ENCODE data around the gene PSME2.

Gene PSME2

DNA sequence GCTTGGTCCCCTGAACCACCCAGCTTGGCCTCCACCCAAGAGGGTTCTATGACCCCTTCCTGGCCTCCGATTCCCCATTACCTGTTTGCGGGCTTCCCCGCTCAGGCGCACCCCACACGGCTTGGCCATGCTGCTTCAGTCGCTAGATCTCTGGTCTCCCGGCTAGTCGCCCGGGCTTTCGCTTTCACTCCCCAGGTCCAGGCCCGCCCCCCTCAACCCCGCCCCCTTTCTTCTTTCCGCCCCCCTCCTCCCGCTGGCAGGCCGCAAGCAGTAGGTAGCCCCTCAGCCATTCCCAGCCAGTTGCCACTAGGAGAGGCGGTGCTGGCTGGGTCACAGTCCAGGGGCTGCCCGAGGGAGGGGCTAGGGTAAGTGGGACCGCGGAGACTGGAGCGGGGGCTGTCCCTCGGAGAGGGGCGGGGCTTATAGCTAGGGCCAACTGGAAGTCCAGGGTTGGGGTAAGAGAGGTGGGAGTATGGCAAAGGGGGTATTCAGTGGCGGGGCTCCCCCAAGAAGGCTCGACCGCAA is at the start of gene PSME2:
PSME2 (minus strand) TSS at position 158 of the 525 bp plus-strand sequence; CDS start at position 129, 29 bp downstream.
- DNase-seq: peak; percentile 93

DNA sequence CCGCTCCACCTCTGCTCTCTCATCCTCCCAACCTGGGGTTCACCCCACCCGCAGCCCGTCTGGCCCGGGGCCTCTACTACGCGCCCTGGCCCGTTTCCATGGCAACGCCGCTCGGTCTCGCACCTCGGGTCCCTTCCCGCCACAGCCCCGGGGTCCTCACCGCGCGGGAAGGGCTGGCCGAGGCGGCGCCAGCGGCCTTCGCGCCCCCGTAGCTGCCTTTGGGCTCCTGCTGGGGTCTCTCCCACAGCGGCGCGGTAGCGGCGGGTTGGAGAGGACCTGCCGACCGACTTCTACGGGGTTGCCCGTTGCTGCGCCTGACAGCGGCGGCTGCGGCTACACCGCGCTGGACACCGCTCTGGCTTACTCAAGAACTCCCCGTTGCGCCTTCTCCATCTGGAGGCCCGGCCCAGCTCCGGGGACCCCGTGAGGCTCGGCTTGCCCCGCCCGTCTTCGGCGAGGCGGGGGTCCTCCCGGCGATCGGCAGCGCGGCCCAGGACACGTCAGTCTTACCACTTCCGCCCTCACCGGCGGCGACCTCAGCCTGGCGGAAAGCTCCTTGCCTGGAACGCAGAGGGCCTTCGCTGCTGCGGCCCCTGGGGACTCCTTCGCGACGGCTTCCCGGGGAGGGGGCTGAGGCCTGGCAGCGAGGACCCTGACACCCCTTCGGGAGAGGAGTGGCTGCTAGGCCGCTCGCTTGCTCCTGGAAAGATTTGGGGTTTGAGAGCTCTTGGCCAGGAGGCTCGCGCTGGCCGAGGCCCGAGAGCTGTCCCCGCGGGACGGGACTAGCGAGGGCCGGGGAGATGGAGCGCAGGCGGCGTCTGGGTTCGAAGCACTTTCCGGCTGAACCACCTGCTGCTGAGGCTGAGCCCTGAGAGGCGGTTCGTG is 49.0 kb upstream of the PSME2 start, which contains the start of gene TM9SF1:
TM9SF1 (minus strand) TSS at position 256 of the 885 bp plus-strand sequence. CDS start 422 bp downstream, outside the sequence.
- DNase-seq: peak; percentile 62

GRCh38 chr14:24194873-24195185 is 48.4 kb upstream of the PSME2 start:
- no peak for DNase-seq

- DNase-seq: no peak
Measured at GRCh38 chr14:24194186-24194872, 47.9 kb upstream of the PSME2 start.

GRCh38 chr14:24192933-24193332 is 46.5 kb upstream of the PSME2 start:
- no peak for DNase-seq

DNA sequence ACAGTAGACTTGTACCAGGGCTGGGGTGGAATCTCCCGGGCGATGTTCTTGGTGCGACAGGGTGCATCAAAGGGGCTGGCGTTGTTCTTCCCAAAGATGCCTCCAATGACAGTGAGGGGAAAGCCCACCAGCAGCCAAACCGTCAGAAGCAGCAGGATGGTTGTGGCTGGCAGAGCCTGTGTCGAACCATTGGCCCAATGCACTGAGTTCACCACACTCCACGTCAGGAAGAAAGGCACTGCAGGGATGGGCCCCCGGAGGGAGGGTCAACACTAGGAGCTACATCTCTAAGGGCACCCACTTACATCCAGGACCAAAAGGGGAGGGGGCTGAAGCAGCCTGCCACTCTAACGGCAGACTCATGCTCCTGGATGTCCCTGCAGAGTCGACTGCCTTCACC is 44.0 kb upstream of the PSME2 start:
- no peak for DNase-seq

DNA sequence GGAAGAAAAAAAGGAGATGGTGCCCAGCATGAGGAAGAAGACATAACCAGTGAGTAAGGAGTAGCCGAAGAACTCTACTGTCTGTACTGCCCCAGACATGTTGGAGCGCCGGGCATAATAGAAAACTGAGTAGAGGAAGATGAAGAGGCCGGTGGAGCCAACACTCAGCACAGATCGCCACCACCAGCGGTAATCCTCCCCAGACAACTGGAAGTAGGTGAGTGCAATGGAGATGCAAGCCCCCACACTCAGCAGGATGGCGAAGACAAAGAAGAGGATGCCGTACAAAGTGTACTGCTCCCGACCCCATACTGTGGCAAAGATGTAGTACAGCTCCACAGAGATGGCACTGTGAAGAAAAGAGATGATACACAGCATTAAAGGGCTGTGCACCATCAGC is 43.0 kb upstream of the PSME2 start:
- DNase-seq: no peak

DNA sequence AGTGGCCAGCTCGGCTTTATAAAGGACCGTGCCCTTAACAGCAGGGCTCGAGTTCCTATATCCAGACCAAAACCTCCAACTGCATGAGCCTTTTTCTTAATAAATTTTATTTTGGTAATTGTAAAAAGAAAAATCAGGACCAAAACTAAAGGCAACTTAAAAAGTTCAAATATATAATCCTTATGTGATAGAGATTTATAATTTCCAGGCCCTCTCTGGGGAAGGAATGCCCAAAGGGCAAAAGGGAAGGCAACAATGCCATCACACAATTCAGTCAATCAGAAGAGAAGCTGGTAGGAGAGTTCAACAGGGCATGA is 42.6 kb upstream of the PSME2 start:
- no peak for DNase-seq

- peak; percentile 95 for DNase-seq
Measured at GRCh38 chr14:24188251-24189058, 42.0 kb upstream of the PSME2 start, which contains the start of gene IPO4. Gene IPO4, minus strand, starts transcription at chr14:24188816. Its CDS starts 29 bp downstream, at chr14:24188787.

GRCh38 chr14:24187539-24187915 is 41.1 kb upstream of the PSME2 start:
- DNase-seq: no peak

DNA sequence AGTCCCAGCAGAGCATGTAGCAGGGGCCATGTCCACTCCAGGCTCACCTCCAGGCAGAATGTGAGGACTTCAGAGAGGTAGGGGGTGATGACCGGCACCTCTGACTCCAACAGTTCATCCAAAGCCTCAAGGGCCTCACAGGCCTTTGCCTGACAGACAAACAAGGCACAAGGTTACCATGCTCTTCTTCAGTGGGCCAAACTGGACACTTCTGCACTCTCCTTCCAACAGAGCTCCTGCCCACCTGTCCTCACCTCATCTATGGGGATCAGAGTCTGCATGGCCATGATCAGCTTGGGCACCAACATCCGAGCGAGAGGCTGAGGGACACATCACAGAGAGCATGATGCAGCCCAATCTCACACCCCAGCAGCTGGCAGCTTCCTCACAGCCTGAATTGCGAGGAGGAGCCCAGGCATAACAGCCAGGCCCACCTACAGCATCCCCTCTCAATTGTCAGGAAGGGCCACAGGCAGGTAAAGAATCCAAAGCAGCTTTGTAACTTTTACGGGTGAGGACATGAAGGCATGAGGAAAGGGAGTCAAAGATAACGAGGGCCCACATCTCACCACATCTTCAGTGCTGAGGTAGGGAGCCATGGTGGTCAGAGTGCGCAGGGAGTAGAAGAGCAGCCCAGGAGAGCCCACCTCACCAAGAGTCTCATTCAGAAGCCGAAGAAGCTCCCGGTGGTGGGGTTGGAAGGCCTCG is 40.6 kb upstream of the PSME2 start:
- no peak for DNase-seq

GRCh38 chr14:24185741-24186140 is 39.3 kb upstream of the PSME2 start:
- DNase-seq: no peak

- DNase-seq: no peak
Measured at GRCh38 chr14:24185026-24185425, 38.6 kb upstream of the PSME2 start.

GRCh38 chr14:24184104-24184970 is 37.9 kb upstream of the PSME2 start:
- no peak for DNase-seq

DNA sequence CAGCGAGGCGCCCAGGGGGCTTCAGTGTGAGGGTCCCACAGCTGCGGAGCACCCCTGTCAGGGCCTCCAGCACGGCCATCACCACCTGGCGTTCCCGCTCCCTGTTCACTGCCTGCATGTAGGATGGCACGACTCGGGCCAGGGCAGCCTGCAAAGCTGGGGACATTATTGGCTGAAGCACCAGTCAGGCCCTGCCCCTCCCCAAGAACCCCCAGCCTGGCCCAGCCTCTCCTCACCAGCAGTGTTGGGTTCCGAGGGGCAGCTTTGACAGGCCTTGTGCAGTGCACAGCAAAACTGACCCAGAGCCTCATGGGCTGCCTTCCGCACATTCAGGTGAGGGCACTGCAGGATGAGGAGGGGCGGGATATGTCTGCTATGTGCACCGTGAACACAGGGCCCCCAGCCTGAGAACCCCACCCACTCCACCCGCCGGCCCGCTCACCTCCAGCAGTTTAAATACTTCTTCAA is 36.6 kb upstream of the PSME2 start:
- no peak for DNase-seq

GRCh38 chr14:24182110-24182882 is 35.9 kb upstream of the PSME2 start:
- no peak for DNase-seq

DNA sequence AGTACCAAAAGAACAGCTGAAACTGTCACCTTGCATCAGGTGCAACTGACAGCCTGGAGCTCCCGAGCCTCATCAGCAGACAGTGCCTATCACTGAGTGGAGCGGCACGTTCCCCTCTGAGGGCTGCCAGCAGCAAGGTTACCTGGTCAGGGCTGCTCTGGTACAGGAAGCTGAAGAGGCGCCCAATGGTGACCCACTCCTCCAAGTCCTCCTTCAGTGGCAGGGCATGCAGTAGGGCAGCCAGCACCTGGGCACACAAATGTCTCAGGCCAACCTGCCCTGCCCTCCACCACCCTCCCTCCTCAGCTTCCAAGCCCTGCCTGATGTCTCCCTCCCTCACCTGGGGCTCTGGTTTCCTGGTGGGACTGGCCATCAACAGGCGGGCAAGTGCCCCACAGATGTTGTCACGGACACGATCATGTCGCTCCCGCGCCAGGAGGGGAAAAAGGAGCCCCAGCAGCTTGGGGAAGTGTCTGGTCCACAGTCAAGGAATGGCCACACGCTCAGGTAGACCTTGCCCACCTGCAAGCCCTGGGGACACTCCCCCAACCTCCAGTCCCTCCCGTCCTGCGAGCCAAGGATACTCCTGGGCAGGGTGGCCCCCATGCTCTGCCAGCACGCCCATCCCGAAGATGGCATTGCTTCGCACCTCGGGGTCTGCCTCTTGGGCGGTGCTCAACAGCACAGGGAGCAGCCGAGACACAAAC is 35.1 kb upstream of the PSME2 start:
- no peak for DNase-seq

DNA sequence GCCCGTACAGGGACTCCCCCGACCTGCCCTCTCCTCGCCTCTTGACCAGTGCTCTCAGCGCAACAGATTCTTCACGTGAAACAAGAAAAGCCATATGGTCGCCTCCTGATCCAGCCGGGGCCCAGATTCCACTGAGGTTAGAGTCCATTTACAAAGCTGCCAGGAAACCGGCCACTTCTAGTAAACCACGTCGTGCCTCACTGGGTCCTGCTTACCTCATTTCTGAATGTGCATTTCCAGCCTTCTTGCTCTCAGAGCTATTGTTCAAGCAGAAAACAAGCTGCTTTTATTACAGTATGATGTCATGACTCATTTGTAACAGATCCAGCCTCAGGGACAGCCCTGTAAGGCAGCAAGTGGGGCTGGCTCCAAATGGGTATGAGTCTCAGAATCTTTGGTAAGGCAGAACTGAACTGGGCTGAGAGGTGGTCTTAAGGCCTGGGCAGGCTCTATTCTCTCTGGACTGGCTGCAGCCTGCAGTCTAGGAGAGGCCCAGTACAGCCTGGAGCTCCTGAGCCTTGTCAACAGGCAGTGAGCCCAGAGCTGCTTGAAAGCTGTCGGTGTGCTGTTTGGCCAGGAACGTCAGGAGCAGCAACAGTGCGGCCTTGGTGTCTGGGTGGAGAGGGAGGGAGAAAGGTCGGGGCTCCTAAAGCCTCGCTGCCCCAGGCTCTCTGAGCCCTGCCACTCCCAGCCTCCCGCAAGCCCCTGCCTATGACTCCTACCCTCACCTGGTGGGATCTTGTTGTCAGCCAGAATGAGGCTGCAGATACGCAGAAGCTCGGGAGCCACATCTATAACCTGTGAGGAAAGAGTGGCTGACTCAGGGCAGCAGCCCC is 33.8 kb upstream of the PSME2 start:
- peak; percentile 12 for DNase-seq

Data from DMS153 (cell line).